NCI-H1092 (cell line): Measurements from ENCODE around the gene TMEM244.
"Not testable (repeated sequence)": the region's sequence is repeated elsewhere in the genome, so short reads cannot be mapped to it uniquely, and the experiment has no call there.

Experiments
- DNase-seq: peaks from one replicate; lab custom pipeline; 2025; lab: John Stamatoyannopoulos, UW

Gene TMEM244

DNA sequence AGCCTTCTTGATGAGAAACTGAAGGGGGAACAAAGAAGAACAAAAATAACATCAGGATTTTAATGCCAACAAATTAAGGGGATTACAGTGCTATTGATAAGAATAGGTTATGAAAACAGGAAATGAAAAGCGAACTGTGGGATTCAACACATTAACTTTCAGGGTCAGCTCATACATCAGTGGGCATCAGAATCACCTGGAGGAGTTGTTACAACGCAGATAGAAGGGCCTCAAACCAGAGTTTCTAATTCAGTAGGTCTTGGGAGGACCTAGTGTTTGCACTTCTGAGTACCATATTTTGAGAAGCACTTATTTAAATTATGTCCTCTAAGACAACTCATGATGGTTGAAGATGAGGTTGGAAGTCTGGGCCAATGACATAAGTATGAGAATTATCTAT is 5.6 kb upstream of the TMEM244 start:
- no peak for DNase-seq

DNA sequence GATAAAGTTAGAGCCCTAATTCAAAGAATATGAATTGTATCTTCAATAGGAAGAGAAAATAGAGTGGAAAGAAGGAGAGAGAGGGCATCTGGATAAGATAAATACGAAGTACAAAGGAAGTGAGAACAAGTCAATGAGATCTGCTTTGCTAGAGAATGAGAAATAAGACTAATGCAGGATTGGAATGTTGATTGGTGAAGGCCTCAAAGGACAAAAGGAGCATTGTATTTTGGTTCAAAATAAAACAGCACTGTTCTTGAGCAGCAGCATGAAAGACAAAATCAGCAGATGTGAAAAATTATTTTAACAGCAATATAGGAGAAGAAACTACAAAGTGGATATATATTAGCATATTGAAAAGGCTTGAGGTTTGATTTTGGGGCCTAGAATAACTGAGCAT is 5.1 kb upstream of the TMEM244 start:
- no peak for DNase-seq

DNA sequence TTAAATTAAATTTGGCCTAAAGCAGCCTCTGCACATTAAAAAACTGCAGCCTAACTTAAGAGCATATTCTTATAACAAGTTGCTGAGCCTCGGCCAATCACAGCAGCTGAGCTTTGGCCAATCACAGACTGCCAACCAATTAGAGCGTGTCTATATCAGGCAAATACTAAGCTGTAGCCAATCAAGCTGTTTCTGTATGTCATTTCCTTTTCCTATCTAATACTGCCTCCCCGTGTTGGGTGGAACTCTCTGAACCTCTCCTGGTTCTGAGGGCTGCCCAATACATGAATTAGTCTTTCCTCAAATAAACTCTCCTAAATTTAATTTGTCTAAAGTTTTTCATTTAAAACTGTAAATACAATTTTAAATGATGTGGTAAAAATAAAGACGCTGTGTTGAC is 3.9 kb upstream of the TMEM244 start:
- DNase-seq: no peak

DNA sequence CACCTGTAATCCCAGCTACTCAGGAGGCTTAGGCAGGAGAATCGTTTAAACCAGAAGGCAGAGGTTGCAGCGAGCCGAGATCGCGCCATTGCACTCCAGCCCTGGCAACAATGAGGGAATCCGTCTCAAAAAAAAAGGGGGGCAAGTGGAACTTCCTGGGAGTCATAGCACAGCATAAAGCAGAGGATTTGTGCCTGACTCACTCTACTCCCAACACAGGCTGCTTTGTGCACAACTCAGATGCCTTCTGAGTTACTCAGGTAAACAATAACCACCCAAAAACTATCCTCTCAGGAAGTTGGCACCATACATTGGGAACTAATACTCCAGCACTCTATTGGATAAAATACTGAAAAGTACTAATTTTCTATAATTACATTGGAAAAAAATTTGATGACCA is 2.5 kb upstream of the TMEM244 start:
- DNase-seq: no peak

DNA sequence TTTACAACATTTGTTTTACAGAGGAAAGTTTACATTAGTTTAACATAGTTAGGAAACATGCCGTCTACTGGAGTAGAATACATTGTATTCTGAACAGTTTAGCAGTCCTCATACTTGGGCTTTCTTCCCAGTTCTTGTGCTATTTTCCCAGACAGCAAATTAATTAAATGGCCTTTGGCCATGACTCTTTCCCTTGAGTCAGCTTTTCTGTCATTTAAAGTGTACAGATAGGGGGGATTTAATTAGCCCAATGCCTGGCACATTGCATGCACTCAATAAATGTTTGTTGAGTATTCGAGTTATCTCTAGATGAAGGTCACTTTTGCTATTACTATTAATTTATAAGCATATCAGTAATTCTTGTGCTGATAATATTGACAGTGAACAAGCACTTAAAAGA is 1.6 kb downstream of the TMEM244 start:
- DNase-seq: no peak

DNA sequence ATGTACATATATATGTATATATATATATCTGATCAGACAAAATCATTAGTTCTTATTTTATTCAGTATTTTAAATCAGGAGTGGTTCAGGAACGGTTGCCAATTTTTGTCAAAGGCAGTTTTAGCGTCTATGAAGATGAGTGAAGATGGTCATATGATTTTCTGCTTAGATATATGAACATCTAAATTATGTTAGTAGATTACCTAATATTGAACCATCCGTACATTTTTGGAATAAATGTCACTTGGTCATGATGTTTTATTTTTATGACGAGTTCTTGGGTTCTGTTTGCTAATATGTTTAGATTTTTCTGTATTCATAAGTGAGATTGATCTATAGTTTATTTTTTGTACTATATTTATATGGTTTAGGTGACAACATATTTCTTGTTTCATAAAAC is 3.3 kb downstream of the TMEM244 start:
- no peak for DNase-seq

DNA sequence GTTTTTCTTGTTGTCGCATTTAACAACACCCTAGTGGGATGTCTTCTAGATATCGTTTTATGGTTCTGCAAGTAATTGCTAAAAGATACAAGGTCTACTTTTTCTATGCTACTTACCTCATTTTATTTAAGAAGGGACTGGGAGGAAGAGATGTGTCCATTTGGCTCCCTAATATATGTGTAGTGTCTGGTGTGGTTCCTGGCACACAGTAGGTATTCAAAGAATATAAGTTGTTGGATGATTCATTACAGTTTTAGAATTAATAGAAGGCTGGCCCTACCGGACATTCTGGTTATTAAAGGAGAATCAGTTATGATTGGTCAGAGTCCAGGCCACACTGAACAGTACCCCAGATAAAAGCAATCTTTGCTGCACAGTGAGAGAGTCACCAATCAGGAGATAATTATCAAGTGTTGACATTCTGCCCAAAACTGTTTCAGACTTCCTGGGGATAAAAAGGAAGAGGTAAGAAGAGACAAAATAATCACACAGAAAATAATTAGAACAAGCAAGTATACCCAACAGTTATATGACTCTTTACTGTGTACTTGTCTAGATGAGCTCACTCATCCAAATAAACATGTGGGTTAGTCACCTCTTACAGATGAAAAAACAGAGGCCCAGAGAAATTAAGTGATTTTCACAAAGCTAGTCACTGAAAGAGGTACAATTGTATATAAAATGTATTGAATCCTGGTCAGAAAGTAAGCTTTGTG is 7.0 kb downstream of the TMEM244 start:
- DNase-seq: no peak

DNA sequence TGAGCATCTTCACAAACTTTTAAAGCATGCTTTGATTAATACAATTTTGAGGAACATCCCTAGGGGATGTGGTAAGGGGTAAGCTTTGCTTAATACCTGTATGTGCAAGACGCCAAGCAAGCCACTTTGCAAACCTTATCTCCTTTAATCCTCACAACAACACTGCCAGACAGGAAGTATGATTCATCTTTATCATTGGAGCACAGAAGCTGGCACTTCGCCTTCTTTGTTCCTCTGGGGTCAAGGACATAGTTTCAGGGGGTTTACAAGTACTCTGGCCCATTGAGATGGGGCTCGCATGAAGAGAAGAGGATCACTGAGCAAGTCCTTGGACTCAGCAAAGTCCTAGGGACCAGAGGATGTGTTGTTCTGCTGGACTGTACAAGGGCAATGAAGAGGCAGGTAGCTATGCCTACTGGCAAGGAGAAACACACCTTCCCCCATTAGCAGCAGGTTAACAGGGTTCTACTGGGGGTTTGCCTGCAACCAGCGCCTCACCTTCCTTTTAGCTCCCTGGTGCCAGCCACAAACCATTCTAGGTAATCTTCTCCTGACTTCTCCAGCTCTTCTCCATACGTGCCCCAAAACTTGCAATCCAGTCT is 8.8 kb downstream of the TMEM244 start:
- no peak for DNase-seq

DNA sequence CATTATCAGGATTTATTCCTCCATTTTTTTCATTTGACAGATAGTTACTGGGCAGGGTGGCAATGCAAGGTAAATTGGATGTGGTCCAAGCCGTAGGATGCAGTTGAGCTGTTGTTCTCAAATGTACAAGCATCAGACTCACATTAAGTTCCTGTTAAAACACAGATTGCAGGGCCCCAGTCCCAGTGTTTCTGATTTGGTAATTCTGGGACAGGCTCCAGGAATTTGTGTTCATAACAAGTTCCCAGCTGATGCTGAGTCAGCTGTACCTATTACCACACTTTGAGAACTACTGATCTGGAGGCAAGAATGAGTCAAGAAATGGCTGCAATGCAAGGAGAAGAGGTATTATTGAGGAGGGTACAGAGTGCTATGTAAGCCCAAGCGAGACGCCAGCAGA is 11.7 kb downstream of the TMEM244 start:
- DNase-seq: no peak

DNA sequence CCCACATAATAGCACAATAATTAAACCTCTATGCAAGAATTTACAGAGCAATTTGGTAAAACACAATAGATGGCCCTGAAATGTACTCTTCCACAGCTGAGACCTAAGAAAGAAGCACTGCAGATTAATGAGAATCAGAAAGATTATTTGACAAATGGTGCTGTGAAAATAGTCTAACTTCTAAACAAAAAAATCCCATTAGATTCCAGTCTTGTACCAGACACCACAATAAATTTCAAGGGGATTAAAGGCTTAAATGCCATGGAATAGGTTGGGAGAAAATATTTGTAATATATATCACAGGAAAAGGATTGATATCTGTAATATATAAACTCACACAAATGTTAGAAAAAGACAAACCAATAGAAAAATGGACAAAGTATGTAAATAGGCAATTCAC is 14.4 kb downstream of the TMEM244 start:
- no peak for DNase-seq

DNA sequence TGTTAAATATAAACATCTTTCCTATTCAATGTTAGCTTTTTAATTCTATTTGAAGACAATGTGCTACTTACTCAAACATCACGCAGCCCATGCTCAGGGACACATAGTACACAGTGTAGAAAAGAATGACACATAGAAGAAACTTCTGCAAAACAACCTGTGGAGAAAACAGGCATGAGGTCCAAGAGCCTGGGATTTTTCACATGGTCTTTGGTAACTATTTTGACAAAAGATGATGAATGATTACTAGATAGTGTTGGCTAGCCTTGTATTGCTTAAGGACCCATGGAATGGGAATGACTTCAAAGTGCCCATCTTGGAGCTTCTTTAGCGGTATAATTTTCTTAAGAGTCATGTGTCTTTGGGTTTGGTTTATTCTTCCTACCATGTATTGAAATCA is 15.4 kb downstream of the TMEM244 start:
- DNase-seq: no peak

DNA sequence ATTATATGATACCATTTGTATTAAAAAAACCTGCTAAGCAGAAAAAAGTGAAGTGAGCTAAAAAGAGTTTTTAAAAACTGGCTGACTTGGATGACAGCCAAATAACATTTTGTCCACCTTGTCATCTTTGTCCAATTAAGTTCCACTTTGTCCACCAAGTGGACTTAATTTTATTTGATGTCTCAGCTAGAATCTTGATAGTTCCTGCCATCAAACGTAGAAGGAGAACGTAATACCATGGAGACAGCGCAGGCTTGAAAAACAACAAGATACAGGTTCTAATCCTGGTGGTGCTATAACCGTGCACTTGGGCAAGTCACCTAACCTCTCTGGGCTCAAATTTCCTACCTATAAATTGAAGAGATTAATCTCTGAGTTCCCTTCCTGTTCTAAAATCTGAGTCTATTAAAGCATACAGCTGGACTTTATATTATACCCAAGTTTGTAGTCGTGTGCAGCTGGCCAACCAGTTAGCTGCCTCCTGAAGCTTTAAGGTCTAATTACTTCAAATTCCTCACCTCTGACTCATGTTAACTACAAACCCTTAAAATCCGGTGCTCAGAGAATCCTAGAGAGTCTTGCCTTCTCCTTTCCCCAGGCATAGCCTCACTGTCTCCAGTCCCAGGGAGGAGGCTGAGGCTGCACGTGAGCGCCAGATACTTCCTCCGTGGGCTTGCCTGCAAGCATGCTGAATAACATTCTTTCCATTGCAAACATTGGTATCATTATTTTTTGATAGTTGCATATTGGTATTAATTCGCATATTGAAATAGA is 16.8 kb downstream of the TMEM244 start:
- no peak for DNase-seq

DNA sequence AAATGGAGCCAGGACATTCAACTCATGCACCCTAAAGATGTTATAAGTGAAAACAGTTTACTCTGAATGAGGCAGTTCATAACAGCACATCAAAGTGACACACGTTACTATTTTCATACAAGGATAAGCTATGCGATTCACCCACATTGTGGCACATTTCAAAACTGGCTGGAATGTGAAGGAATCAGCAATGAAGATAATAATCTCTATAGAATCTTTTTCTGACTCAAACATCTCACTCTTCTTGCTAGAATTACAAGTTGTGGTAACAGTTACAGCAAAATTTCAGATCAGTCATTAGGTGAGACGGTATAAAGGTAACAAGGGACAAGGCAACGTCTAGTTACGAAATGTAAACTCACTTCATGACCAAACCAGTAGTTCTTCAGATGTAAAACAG is 17.5 kb downstream of the TMEM244 start:
- no peak for DNase-seq

DNA sequence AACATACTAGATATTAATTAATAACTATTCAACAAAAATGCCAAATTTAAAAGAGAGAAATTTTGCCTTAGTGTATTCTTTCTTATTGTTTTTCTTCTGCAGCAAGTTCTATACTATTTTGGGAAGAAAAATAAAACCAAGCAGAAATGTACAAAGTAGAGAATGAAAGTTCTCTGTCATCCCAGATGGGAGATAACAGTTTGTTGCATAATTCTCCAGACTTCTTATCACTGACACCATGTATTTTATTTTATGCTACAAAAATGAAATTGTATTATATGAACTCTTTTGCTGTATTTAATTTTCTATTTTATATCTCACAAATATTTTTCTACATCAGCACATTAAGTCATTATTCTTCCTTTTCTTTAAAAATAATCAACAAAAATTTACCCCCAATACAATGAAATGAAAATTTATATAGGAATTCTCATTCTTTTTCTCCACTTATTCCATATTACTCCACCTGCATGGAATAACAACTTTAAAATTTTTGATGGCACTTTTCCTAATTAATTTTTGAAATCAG is 18.2 kb downstream of the TMEM244 start:
- DNase-seq: no peak

DNA sequence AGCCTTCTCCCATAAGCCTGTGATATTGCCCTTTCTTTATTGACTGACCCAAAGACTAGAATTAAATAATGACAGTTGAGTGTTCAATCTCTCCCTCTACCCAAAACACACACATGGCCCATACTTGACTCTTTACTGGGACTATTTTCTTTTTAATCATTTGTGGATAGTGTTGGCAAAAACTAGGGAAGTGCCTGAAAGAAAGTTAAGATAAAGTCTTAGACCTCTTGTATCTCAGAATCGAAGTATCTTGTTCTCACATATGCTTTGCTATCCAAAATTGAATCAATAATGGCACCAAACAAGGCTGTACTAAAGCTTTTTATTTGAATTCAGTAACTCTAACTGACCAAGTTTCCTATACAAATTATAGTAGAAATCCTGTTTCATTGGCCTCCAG is 19.0 kb downstream of the TMEM244 start:
- DNase-seq: no peak

DNA sequence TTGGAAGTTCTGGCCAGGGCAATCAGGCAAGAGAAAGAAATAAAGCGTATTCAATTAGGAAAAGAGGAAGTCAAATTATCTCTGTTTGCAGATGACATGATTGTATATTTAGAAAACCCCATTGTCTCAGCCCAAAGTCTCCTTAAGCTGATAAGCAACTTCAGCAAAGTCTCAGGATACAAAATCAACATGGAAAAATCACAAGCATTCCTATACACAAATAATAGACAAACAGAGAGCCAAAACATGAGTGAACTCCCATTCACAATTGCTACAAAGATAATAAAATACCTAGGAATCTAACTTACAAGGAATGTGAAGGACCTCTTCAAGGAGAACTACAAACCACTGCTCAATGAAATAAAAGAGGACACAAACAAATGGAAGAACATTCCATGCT is 21.6 kb downstream of the TMEM244 start:
- not testable (repeated sequence) for DNase-seq

DNA sequence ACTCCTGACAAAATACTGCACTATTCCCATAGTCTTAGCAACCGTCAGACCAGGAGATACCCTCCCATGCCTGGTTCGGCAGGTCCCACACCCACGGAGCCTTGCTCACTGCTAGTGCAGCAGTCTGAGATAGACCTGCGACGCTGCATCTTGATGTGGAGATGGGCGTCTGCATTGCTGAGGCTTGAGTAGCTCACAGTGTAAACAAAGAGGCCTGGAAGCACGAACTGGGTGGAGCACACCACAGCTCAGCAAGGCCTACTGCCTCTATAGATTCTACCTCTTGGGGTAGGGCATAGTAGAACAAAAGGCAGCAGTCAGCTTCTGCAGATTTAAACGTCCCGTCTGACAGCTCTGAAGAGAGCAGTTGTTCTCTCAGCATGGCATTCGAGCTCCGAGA is 25.4 kb downstream of the TMEM244 start:
- DNase-seq: no peak

DNA sequence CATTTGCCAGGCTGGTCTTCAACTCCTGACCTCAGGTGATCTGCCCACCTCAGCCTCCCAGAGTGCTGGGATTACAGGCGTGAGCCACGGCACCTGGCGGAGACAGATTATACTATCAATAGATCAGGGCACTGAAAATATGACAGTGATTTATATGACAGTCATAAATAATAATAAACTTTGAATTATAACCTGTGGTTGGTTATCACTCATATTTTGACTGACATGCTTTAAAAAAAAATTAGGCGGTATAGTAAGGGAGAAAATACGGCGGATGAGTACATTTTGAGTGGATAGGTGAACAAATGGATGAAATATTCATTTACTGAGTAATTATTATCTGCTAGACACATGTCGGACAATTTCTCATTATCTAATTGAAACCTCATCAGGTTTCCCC is 28.8 kb downstream of the TMEM244 start:
- no peak for DNase-seq

DNA sequence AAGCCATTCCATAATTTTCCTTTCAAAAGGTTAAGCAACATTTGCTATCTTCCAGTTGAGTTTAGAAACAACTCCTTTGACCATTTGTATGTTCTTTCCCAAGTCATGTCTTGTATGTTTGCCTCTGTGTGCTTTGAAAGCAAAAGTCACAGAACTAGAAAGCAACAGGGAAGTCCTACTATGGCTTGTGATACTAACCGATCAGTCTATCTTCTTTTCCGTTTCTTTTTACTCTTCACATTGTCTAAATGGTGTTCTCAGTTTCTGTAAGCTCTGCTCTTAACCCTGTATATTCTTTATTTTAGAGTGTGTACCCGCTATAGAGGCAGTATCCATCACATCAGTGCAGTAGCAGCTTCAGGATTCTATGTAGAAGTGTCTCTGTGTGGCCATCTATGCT is 32.9 kb downstream of the TMEM244 start:
- no peak for DNase-seq

DNA sequence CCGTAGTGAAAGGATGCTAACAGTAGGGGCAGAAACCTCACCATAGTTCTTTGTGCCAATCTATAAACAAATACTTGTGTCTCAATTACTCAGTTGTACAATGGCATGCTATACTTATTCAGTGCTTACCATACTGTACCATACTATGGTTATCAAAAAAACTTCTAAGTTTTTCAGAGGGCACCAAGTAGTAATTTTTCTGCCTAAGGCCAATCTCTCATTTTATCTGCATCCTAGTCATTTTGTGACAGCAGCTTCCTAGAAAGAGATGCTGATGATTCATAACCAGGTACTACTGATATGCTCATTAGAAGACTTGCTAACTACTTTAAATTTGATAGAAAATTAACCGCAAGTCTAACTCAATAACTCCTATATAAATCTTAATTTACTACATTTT is 42.9 kb downstream of the TMEM244 start:
- DNase-seq: no peak

DNA sequence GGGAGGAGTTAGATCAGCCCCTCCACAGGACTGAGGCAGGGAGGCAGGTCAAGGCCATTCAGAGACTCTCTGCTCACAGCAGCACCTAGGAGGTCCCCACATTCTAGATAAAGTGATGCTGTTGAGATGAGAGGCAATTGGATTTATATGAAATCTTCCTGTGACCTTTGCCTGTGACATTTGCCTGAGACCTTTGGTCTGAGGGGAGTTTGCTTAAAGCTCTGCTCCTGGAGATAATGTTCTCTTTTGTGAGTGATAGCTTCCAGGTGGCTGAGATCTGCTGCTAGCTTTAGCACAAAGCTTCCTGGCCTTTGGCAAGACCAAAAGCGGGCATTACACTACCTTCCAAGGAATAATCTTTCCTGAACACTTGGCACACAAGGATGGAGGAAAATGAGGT is 43.3 kb downstream of the TMEM244 start:
- no peak for DNase-seq

DNA sequence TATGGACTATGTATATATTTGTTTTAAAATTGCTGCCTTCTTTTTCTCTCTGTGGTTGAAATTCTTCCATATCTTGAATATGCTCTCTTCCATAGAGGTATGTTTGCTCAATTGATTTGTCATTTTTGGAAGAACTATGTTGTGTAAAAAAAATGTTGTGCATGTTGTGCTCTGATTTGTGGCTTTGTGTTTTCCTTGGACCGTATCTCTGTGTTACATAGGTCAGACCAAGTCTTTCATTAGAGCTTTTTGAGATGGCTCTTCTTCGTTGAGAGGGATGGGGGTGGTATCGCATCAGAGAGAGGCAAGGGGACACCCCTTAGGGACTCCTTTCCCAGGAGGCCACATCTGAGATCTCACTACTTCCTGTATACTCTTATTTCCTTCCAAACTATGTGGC is 43.8 kb downstream of the TMEM244 start:
- DNase-seq: no peak

DNA sequence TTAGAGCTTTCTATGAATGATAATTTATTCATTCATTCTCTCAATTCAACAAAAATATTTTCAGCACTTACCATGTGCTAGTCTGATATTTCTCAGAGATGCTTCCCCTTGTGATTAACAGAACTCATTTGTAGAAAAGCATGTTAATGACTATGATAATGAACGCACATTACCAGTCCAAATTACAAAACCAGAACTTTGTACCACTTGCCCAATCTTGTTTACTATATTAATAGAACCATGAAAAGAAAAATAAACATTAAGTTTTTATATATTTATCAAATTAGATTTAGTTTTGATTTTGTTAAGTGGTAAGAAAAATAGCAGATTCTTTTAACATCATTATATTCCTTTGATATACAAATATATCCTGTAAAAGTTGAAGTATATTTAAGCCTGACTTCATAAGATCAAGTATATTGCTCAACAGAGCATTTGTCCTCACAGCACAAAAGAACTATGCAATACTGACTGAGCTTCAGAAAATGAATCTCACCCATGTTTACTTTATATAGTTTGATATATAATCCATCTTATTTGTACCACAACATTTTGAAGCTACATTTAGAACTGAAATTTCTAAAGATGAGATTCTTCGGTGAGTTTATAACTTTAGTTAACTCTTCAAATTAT is 48.9 kb downstream of the TMEM244 start:
- no peak for DNase-seq
